Globus pallidus (tissue), 1 donor: ENCODE data around the gene SLIT2.

Experiments used
- DNase-seq: peaks from one replicate; pipeline ENCODE4 v3.0.0-alpha.2; 2015; ENCODE audit warnings: low spot score

Gene SLIT2

DNA sequence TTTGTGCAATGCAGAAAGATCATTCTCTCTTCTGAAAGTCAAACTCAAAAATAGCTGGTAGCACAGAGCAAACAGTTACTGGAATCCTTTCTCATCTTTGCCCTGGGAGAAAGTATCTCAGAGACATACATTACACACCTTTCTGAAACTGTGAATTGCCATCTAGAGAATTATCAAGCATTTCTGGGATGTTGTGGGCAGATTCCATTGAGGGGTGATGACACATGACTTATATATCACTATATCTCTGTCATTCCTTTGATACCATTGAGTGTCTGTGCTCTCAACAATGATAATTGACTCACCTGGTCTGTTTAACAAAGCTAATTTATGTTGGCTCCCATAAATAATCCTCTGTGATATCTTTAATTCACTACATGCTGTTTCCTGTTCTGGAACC lies 13.0 kb downstream of the SLIT2 start:
- DNase-seq: no peak

DNA sequence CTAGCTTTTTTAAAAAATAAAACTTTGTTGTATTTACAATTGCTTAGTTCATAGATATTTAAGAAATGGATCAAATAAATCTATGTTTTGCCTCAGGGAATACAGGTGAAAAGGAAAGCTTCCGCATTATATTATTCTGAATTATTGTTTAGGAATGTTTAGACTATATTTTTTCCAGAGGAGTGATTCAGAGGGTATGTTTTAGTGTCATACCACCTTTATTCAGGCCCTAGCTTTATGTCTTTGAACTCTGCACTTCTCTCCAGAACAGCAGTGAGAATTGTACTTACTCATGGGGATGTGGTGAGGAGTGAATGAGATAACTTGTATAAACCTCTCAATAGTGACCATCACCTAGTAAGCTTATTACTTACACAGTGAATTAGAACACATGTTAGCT lies 14.0 kb downstream of the SLIT2 start:
- no peak for DNase-seq

- DNase-seq: no peak
These were observed 14.7 kb downstream of the SLIT2 start for GRCh38 chr4:20266215-20267082.

DNA sequence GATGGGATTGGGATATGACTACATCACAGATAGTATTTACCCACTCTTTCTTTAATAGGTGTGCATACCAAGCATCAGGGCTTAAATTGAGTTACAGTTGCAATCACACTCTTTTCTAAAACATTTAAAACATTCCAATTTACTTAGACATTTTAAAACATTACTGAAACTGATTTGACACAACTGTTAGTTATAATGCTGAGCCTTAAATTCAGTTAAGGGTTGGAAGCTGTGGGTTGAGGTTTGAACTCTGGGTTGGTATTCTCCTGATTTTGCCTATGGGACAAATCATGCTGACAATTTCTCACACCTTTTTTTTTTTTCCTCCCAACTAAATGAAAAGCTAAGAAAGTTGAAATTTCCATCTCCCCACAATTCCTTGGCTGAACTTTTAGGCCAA lies 16.3 kb downstream of the SLIT2 start:
- DNase-seq: no peak

DNA sequence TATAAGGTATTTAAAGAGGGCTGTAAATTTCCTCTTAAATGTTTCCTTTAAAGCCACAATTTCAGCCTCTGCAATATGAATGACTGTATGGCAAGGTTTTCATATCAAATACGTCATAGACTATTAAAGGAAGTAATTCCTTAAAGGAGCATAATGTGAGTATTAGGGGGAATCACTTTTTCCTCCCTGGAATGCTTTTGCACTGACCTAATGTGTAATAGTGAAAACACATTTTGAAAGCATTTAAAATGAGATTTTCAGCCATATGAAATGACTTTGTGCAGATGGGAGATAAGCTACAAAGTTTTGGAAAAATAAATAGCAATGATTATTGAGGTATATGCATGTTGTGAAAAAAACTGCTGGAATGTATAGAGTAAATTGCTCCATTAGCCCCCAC lies 17.6 kb downstream of the SLIT2 start:
- no peak for DNase-seq

- no peak for DNase-seq
These were observed 20.2 kb downstream of the SLIT2 start for GRCh38 chr4:20271950-20272349.

- no peak for DNase-seq
These were observed 20.7 kb downstream of the SLIT2 start for GRCh38 chr4:20272411-20272872.

DNA sequence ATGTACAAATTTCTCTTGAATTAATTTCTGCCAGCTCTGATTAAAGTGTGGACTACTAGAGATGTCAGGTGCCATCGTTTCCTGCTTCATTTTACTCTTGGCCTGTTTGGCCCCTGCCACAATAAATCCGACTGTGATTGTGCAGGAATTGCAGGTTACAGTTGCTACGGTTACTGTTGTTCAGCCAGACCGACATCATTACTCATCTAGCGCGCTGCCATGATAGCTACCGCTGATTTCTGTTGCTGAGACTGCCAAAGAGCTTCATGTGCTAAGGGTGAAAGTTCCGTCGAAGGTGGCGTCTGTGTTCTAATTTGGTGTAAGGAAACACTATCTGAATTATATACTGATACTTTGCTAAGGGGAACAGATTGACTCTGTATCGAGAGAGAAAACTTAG lies 22.1 kb downstream of the SLIT2 start:
- DNase-seq: no peak

- DNase-seq: no peak
These were observed 25.1 kb downstream of the SLIT2 start for GRCh38 chr4:20276848-20277247.

- no peak for DNase-seq
These were observed 26.5 kb downstream of the SLIT2 start for GRCh38 chr4:20278195-20278594.

GRCh38 chr4:20279381-20279780 lies 27.7 kb downstream of the SLIT2 start:
- no peak for DNase-seq

GRCh38 chr4:20281453-20281852 lies 29.7 kb downstream of the SLIT2 start:
- DNase-seq: no peak

DNA sequence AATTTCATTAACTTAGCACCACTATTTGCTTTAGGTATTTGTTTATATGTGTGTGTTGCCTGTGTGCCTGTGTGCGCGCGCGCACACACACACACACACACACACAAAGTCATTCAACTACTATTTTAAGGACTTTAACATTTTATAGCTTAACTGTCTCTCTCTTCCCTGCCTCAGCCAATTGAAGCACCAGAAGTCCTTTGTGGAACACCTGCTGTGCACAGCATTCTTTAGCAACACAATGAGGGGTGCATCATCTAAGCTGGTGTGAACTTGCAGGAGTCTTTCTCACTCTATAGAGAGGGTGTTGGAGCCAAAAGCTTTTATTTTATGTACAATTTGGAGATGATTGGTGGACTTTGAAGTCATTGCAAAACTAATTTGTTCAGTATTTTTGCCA lies 31.3 kb downstream of the SLIT2 start:
- DNase-seq: no peak

DNA sequence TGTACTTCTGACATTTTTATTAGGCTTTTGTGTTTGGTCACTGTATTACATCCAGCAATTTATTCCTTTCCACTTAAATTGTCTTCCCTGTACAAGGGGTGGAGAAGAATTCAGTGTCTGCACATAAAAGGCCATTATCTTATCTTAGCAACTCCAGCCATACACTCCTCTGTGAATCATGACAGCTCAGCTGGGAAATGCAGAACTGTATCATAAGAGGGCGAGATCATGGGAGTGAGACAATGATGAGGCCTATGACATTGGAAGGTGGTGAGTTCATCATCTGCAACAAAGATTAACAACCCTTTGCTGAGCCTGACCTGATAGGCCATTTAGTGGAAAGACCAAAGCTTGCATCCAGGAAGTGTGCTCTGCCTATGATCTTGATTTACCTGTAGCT lies 33.3 kb downstream of the SLIT2 start:
- DNase-seq: no peak

DNA sequence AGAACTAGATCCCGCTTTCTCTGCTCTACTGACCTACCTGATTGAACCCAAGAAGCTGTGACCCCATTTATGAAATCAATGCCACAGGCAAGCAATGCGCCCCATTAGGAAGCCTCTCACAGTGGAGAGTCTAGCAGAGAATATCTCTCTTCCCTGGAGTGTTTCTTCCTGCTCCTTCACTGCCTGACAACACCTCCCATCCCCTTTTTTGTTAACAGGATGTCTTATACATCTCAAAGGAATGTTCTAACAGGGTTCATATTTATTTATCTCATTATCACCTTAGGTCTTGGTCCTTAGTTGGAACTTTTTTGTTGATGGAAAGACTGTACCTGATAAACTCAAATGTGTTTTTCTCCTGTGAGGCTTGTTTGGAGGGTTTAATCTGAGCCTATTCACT lies 35.5 kb downstream of the SLIT2 start:
- no peak for DNase-seq

DNA sequence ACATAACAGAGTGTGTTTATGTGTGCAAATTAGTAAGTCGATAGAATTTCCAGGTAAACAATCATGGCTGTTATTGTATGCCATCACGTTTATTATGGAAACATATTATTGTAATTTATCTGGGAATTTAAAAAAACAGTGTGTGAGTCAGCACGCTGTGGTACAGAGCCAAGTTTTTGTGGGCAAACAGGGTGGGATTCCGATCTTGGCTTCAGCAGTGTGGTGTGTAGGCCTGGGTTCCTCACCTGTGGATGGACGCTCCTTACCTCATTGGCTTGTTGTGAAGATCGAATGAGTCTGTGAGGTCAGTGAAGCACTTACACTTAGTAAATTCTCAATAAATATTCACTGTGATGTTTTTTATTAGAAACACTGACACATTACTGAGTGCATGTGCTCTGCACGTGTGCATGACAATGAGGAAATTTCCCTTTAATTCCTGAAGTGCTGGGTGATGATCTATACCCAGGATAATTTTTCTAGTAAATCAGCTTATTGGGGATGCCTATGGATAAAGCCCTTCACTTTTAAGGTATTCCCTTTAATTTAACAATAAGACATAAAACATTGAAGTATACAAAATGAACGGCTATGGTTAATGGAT lies 36.4 kb downstream of the SLIT2 start:
- no peak for DNase-seq

- DNase-seq: no peak
These were observed 37.3 kb downstream of the SLIT2 start for GRCh38 chr4:20288846-20289512.

DNA sequence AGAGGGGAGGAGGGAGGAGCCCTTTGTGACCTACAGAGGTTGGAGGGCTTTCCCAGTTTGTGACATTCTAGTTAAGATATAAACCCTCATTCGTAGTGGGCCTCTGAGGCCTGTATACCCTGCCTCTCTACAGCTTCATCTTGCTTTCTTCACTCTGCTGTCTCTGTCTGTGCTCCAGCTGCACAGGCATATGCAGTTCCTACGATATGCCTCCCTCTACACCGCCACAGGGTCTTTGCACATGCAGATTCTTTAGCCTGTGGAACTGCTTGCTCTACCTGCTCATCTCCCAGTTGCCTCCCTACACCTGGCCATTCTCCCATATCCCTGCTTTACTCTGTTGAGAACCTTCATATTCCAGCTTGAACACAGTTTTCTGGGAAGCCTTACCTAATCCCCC lies 38.1 kb downstream of the SLIT2 start:
- no peak for DNase-seq

DNA sequence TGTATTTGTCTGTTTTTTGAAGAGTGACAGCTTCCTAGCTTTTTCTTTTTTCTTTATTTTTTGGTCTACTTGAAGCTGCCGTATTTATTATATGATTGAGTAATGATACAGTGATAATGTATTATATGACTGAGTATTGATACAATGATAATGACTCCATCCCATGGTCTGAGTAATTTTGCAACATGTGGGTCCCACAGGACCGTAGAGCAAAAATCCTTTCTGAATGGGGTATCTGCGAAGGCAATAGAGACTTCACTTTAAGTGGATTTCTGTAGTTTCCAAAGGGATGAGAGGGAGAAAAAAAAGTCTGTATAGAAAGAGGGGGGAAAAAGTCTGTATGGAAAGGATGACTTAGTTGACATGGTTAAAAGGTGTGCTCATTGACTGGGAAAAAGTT lies 41.0 kb downstream of the SLIT2 start:
- DNase-seq: no peak

GRCh38 chr4:20297261-20297660 lies 45.6 kb downstream of the SLIT2 start:
- DNase-seq: no peak

DNA sequence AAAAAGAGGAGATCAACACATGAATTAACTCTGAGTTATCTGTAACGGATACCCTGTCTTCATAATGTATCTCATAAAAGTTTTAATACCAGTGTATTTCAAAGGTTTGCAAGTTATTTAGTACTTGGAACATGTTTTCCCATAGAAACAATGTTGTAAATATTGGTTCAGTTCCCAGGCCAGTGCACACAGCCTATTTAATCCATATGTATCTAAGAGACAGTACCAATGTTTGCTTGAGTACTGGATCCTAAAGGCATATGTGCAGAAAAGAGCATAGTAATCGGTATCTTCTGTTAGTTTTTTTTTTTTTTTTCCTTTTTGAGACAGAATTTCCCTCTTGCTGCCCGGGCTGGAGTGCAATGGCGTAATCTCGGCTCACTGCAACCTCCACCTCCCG lies 46.1 kb downstream of the SLIT2 start:
- no peak for DNase-seq

GRCh38 chr4:20298455-20298854 lies 46.8 kb downstream of the SLIT2 start:
- DNase-seq: no peak

DNA sequence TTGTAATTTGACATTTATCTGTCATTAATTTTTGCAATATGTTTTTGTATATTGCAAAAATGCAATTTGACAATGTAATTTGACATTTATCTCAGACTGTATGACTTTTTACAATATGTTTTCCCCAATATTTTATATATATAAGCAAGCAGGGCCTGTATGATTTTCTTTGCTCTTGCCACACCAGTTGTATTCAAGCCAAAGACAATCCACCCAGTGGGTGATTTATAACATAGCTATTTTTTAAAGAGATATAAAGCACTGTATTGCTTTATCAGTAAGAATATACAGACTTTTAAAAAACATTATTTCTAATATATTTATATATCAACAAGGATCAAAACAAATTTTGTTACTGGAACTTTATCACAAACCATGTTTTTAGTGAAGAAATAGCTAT lies 47.3 kb downstream of the SLIT2 start:
- DNase-seq: no peak
